ENCODE data around the gene KCNK6. TPM values are rescaled to one million over a fixed set of nuclear protein-coding genes. Genes with fewer than 3 reads are reported as not detected.
A peak's percentile ranks its signal among the peaks of the same experiment; 100 is the strongest.

Gene KCNK6
- total RNA-seq, 1 experiment from 2014 or later: 6.5 TPM

GRCh38 chr19:38283271-38283670 is 36.4 kb upstream of the KCNK6 start:
- Histone ChIP-seq H2AK5ac (ENCODE audit: insufficient read length, low read length) (no peak overlapping the region), H2BK120ac (ENCODE audit: low read depth, low read length, poor library complexity, severe bottlenecking) (no peak overlapping the region), H2BK5ac (ENCODE audit: insufficient read length, low read length) (no peak overlapping the region), H2BK20ac (ENCODE audit: low read depth, low read length, poor library complexity, severe bottlenecking) (no peak overlapping the region), H2BK15ac (ENCODE audit: low read depth, low read length) (no peak overlapping the region), H4K8ac (replicated peaks; ENCODE audit: insufficient read length, low read depth, low read length) (no peak overlapping the region), H3K18ac (ENCODE audit: insufficient read length, low read depth, low read length) (no peak overlapping the region), H3K79me1 (ENCODE audit: insufficient read depth, low read depth, low read length, poor library complexity, severe bottlenecking) (peaks cover 6% of the 10 kb centered on the region), H3K56ac (ENCODE audit: insufficient read length, low read depth, low read length) (no peak overlapping the region), H4K20me1 (ENCODE audit: control insufficient read depth, insufficient read depth, insufficient read length) (no peaks in the 10 kb centered on the region), H3K79me2 (ENCODE audit: insufficient read depth, low read length) (peaks cover 8% of the 10 kb centered on the region; the same call in 1 of the 2 replicates), H3K9ac (ENCODE audit: extremely low read depth, insufficient read length, low read length) (no peak overlapping the region), H3K27me3 (ENCODE audit: insufficient read depth, low read length) (no peaks in the 10 kb centered on the region), H3K9me3 (ENCODE audit: control insufficient read depth, low read depth, low read length) (no peaks in the 10 kb centered on the region), H4K5ac (ENCODE audit: insufficient read length, low read depth, low read length) (no peak overlapping the region), H3K4me2 (ENCODE audit: insufficient read depth, insufficient read length, low read length) (no peak overlapping the region), H3K4ac (ENCODE audit: low read depth, low read length) (no peak overlapping the region), H4K91ac (ENCODE audit: insufficient read length, low read depth, low read length) (no peak overlapping the region), H3T11ph (ENCODE audit: low read length) (no peak overlapping the region), H3K14ac (ENCODE audit: insufficient read depth, low read length) (no peak overlapping the region), H3K27ac (ENCODE audit: insufficient read length, low read depth, low read length) (no peak overlapping the region), H3K23me2 (ENCODE audit: insufficient read length, low read depth, low read length, poor library complexity, severe bottlenecking) (no peaks in the 10 kb centered on the region), H3K23ac (ENCODE audit: insufficient read length, low read depth, low read length) (no peak overlapping the region), H2BK12ac (ENCODE audit: insufficient read length, low read depth, low read length) (no peak overlapping the region), H2AFZ (ENCODE audit: low read length) (no peak overlapping the region), H3K4me1 (ENCODE audit: insufficient read depth, low read length) (no peaks in the 10 kb centered on the region)
- no CpG with 5 or more reads among the region's 8 CpGs for WGBS (ENCODE audit: extremely low coverage, insufficient read length, low lambda C conversion rate)
- Mint-ChIP-seq H3K4me1 (peaks cover 0 to 5% of the 10 kb centered on the region in 2 experiments; a peak in 1 of 4 replicates), H3K36me3 (ENCODE audit: insufficient read depth in 1 of 3, low read depth in 3 of 3) (peaks cover 16 to 58% (median 48%) of the 10 kb centered on the region in 3 experiments; a peak in 6 of 7 replicates), H3K4me3 (no peak overlapping the region), H3K27ac (peak overlapping the region in 2 of 3 experiments; percentile 53 to 67; a peak in 2 of 7 replicates), H3K27me3 (ENCODE audit: low read depth) (no peaks in the 10 kb centered on the region), H3K9me3 (no peaks in the 10 kb centered on the region)
- no peak for DNase-seq
- TF ChIP-seq CTCF (conservative IDR thresholded peaks at IDR 0.05): no peak

All from H9 (cell line).